GM19438 (cell line): ENCODE measurements around the gene SIGLEC11.
"Not testable (repeated sequence)": the region's sequence is repeated elsewhere in the genome, so short reads cannot be mapped to it uniquely, and the experiment has no call there.

Experiments
- ATAC-seq: cut with Tn5 transposase; IDR thresholded peaks from one replicate; pipeline ENCODE4 v1.9.1; 2021; ENCODE audit warnings: low read depth; ENCODE audit not compliant: unreplicated experiment

The SIGLEC11 gene

GRCh38 chr19:49927526-49928264 lies 33.3 kb downstream of the SIGLEC11 start:
- no peak for ATAC-seq

GRCh38 chr19:49926515-49926914 lies 34.5 kb downstream of the SIGLEC11 start:
- ATAC-seq = no peak

GRCh38 chr19:49925486-49925885 lies 35.5 kb downstream of the SIGLEC11 start:
- no peak for ATAC-seq

- ATAC-seq = not testable (repeated sequence)
Measured at GRCh38 chr19:49924881-49925210, 36.1 kb downstream of the SIGLEC11 start.

GRCh38 chr19:49924004-49924880 lies 36.7 kb downstream of the SIGLEC11 start:
- ATAC-seq = no peak

- ATAC-seq = no peak
Measured at GRCh38 chr19:49923055-49924003, 37.6 kb downstream of the SIGLEC11 start.

GRCh38 chr19:49921871-49922795 lies 38.8 kb downstream of the SIGLEC11 start:
- no peak for ATAC-seq

- no peak for ATAC-seq
Measured at GRCh38 chr19:49920624-49921363, 40.2 kb downstream of the SIGLEC11 start.

GRCh38 chr19:49918089-49918488 lies 42.9 kb downstream of the SIGLEC11 start:
- ATAC-seq = no peak

GRCh38 chr19:49916839-49917733 lies 43.9 kb downstream of the SIGLEC11 start:
- ATAC-seq = no peak

GRCh38 chr19:49915271-49915670 lies 45.7 kb downstream of the SIGLEC11 start:
- no peak for ATAC-seq

- no peak for ATAC-seq
Measured at GRCh38 chr19:49913720-49914119, 47.3 kb downstream of the SIGLEC11 start.

- ATAC-seq = no peak
Measured at GRCh38 chr19:49912965-49913685, 47.8 kb downstream of the SIGLEC11 start.

- ATAC-seq = no peak
Measured at GRCh38 chr19:49911381-49912145, 49.4 kb downstream of the SIGLEC11 start.

- ATAC-seq = no peak
Measured at GRCh38 chr19:49910179-49910578, 50.8 kb downstream of the SIGLEC11 start.
